Activated T-helper 2 cell treated with anti-CD3 and anti-CD28 coated beads, Interferon-gamma antibody, Interleukin-2, Interleukin-4, amounts not matched to agents 10 μg/mL and 5 μg/mL and 100 μg/mL, durations not matched to agents 14 hours and 24 hours and 36 hours (primary cell): Measurements from ENCODE around the gene PLCB1. TPM values are rescaled to one million over a fixed set of nuclear protein-coding genes. Genes with fewer than 3 reads are reported as not detected.
"Not testable (repeated sequence)": the region's sequence is repeated elsewhere in the genome, so short reads cannot be mapped to it uniquely, and the experiment has no call there.

Experiments
- DNase-seq: peaks from one replicate; pipeline ENCODE4 v3.0.0; 2021; ENCODE audit warnings: low spot score
- H3K27ac Mint-ChIP-seq: one replicate; pipeline ENCODE4 v1.8.0; 2021; ENCODE audit warnings: mixed read lengths
- H3K27me3 Mint-ChIP-seq: one replicate; pipeline ENCODE4 v1.8.0; 2021; ENCODE audit warnings: low read depth, mixed read lengths
- H3K36me3 Mint-ChIP-seq: one replicate; pipeline ENCODE4 v1.8.0; 2021; ENCODE audit warnings: low read depth, mixed read lengths
- H3K4me1 Mint-ChIP-seq: one replicate; pipeline ENCODE4 v1.8.0; 2021; ENCODE audit warnings: low read depth, mixed read lengths
- H3K4me3 Mint-ChIP-seq: one replicate; pipeline ENCODE4 v1.8.0; 2021; ENCODE audit warnings: low read depth, mild to moderate bottlenecking, moderate library complexity, mixed read lengths
- H3K9me3 Mint-ChIP-seq: one replicate; pipeline ENCODE4 v1.8.0; 2021; ENCODE audit warnings: mixed read lengths
- intact Hi-C: fragments of 100-400 bp; cut with micrococcal nuclease; formaldehyde crosslinking; loops from one replicate; pipeline ENCODE4 v1.15.1; 2023
- total RNA-seq: library from RNA; stranded (reverse); gene quantifications from 2 replicates; pipeline ENCODE4 v1.2.3, GENCODE V29; 2022

PLCB1 gene
- total RNA-seq, 1 donor from 2014 or later = 2.6 TPM

- no peaks in the 10 kb centered on the region for H3K27me3 Mint-ChIP-seq
- no peaks in the 10 kb centered on the region for H3K36me3 Mint-ChIP-seq
- no peaks in the 10 kb centered on the region for H3K4me1 Mint-ChIP-seq
- H3K4me3 Mint-ChIP-seq = no peak overlapping the region
- DNase-seq = no peak
- H3K27ac Mint-ChIP-seq = no peak overlapping the region
- intact Hi-C loops = no loop called here
- no peaks in the 10 kb centered on the region for H3K9me3 Mint-ChIP-seq
Observed at GRCh38 chr20:8635048-8635572, 503.0 kb downstream of the PLCB1 start.

DNA sequence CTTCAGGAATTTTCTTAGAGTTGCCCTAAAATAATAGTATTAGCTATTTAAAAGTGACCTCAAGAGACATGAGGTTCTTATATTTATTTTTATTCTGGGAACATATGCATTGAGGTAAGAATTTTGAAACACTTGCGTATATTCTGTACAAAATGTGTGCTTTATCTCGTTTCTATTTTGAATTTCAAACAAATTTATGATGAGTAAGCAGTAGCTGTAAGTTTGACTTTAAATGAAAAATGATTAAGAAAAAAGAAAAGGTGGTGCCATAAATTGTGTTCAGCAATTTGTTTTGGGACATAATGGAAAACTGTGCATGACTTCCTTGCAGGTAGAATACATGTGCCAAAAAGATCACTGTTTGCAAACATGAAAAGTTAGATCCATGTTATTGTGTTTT is 503.8 kb downstream of the PLCB1 start:
- no peak overlapping the region for H3K27ac Mint-ChIP-seq
- no peak overlapping the region for H3K4me3 Mint-ChIP-seq
- no peaks in the 10 kb centered on the region for H3K36me3 Mint-ChIP-seq
- H3K9me3 Mint-ChIP-seq = no peaks in the 10 kb centered on the region
- no peaks in the 10 kb centered on the region for H3K27me3 Mint-ChIP-seq
- H3K4me1 Mint-ChIP-seq = no peaks in the 10 kb centered on the region
- intact Hi-C loops = no loop called here
- no peak for DNase-seq

DNA sequence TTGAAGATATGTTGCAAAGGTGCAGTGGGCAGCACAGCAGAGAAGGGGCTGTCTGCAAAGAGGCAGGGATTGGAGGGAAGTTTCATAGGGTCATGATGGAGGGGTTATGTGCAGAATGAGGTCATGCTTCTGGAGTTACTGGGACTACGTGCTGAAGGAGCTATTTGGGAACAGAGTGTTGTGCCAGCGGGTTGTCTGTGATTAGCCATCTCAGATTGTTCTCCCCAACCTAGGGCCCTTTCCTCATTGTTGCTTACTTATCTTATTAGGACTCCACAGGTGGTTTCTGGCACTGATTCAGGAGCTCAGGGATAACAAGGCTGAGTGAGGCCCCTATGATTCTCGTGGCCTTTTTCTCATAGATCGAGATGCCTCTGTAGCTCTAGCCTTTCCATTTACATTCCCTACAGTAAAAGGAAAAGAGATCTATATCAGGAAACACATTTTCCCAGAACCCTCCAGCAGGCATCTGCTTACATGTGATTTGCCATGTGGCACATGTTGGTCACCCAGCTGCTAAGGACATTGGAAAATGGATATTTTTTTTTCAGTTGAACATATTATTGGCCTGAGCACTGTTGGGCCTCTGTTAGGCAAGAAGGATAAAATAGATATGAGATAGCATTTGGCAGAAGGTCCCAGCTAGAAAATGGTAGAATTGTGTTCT is 507.2 kb downstream of the PLCB1 start:
- Mint-ChIP-seq H3K9me3 (no peaks in the 10 kb centered on the region), H3K36me3 (no peaks in the 10 kb centered on the region), H3K27ac (no peak overlapping the region), H3K4me1 (no peaks in the 10 kb centered on the region), H3K27me3 (no peaks in the 10 kb centered on the region), H3K4me3 (no peak overlapping the region)
- intact Hi-C loops = no loop called here
- DNase-seq = no peak

DNA sequence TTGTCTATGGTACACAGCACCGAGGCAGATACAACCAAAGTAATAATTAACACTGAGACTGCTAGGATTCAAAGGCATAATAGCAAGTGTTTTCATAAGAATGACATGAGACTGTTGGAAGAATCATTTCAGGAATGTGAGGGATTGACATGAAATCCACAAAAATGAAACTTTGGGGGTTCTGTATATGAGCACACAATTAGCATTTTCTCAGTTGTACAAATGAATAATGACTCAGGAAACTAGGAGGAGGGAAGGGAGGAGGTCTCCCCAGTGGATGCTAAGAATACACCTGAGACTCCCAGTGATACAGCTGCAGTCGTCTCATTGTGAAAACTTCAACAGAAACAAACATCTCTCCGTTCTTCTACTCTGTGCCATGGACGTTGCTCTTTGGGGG is 508.4 kb downstream of the PLCB1 start:
- no peaks in the 10 kb centered on the region for H3K9me3 Mint-ChIP-seq
- no peak overlapping the region for H3K27ac Mint-ChIP-seq
- intact Hi-C loops = no loop called here
- H3K27me3 Mint-ChIP-seq = no peaks in the 10 kb centered on the region
- no peaks in the 10 kb centered on the region for H3K36me3 Mint-ChIP-seq
- H3K4me1 Mint-ChIP-seq = no peaks in the 10 kb centered on the region
- no peak for DNase-seq
- no peak overlapping the region for H3K4me3 Mint-ChIP-seq

DNA sequence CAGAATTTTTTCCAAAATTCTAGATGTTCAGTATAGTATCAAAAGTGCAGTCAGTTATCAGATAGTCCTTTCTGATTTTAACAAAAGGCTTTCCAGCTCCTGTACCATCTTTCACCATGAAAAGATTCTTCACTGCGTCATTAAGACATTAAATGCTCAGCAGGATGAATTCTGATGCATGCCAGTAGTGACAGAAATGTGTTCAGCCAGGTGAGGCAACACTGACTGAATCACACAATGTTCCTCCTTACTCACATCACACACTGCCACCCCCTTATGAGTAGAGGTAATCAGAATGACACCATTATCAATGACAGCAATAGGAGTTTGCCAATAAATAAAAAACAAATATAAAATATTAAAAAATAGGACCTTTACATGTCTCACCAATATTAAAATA is 510.2 kb downstream of the PLCB1 start:
- Mint-ChIP-seq H3K4me1 (no peaks in the 10 kb centered on the region), H3K27ac (no peak overlapping the region), H3K27me3 (no peaks in the 10 kb centered on the region), H3K36me3 (no peaks in the 10 kb centered on the region), H3K4me3 (no peak overlapping the region), H3K9me3 (no peaks in the 10 kb centered on the region)
- intact Hi-C loops = no loop called here
- no peak for DNase-seq

DNA sequence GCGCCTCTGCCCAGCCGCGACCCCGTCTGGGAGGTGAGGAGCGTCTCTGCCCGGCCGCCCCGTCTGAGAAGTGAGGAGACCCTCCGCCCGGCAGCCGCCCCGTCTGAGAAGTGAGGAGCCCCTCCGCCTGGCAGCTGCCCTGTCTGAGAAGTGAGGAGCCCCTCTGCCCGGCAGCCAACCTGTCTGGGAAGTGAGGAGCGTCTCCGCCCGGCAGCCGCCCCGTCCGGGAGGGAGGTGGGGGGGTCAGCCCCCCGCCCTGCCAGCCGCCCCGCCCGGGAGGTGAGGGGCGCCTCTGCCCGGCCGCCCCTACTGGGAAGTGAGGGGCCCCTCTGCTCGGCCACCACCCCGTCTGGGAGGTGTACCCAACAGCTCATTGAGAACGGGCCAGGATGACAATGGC is 512.4 kb downstream of the PLCB1 start:
- intact Hi-C loops, DNase-seq, H3K9me3 Mint-ChIP-seq, H3K27me3 Mint-ChIP-seq, H3K4me1 Mint-ChIP-seq, H3K4me3 Mint-ChIP-seq, H3K36me3 Mint-ChIP-seq, H3K27ac Mint-ChIP-seq: not testable (repeated sequence)

GRCh38 chr20:8645326-8645725 is 513.3 kb downstream of the PLCB1 start:
- no peak overlapping the region for H3K4me3 Mint-ChIP-seq
- H3K27me3 Mint-ChIP-seq = no peaks in the 10 kb centered on the region
- DNase-seq = no peak
- no peaks in the 10 kb centered on the region for H3K36me3 Mint-ChIP-seq
- H3K27ac Mint-ChIP-seq = no peak overlapping the region
- H3K4me1 Mint-ChIP-seq = no peaks in the 10 kb centered on the region
- no peaks in the 10 kb centered on the region for H3K9me3 Mint-ChIP-seq
- intact Hi-C loops = loop anchor here (5.0 kb wide), 1 partner anchor 1683 kb away; no protein-coding TSS in a partner anchor

DNA sequence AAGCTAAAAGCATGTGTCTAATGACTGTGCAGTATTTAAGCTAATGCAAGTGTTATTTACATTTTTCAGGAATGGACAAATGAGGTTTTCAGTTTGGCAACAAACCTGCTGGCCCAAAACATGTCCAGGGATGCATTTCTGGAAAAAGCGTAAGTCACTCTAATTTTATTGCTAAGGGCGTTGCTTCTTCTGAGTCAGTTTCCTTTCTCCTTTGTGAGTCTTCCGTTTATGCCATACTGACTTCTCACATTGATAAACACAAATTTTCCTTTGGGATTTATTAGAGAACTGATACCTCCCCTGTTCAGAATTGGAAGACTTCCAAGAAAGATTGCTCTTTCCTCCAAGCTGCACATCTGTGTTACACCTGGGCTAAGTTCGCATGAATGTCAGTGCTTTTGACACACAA is 514.0 kb downstream of the PLCB1 start:
- no peak overlapping the region for H3K4me3 Mint-ChIP-seq
- H3K36me3 Mint-ChIP-seq = no peaks in the 10 kb centered on the region
- H3K27ac Mint-ChIP-seq = no peak overlapping the region
- H3K4me1 Mint-ChIP-seq = no peaks in the 10 kb centered on the region
- DNase-seq = no peak
- H3K9me3 Mint-ChIP-seq = no peaks in the 10 kb centered on the region
- H3K27me3 Mint-ChIP-seq = no peaks in the 10 kb centered on the region
- intact Hi-C loops = loop anchor here (5.0 kb wide), 1 partner anchor 1684 kb away; no protein-coding TSS in a partner anchor

DNA sequence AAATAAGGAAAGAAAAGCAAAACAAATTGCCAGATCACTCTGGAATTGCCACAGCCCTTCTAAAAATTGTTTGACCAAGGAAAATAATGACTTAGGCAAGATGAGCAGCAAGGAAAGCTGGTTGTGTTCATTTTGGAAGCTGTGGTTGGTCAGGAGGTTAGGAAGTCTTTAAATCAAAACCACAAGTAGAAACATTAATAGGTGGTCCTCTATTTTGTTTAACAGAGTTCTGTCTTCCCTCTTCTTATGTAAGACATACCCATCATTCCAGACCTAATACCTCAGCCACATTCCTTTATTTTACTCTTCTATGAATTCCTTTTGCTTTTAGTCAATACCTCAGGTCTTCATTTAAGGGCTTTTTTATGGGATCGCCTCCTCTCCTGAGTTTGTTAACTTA is 514.6 kb downstream of the PLCB1 start:
- intact Hi-C loops = loop anchor here (5.0 kb wide), 1 partner anchor 1684 kb away; no protein-coding TSS in a partner anchor
- H3K4me1 Mint-ChIP-seq = no peaks in the 10 kb centered on the region

DNA sequence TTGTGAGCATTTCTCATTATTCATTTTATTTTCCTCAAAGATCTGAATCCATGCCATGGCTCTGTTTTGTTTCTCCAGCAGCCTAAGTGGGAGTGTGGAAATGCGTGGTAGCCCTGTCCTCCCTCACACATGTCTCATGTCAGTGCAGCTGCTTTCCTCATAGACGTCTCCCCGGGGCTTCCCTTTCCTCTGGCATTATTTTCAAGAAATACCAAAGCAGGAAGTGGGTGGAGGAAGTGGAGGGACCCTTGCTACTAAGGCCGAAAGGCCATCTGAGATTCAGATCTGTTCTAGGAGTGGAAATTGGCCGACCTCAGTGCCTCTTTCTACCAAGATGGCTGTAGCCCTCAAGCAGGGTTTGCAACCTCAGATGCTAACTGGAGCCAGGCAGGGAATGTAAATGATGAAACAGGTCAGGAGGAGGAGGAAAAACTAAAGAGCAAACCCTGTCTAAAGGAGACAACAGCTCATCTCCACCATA is 515.9 kb downstream of the PLCB1 start:
- no peaks in the 10 kb centered on the region for H3K4me1 Mint-ChIP-seq

More for the DNA sequence above, 514.6 kb downstream of the PLCB1 start:
- Mint-ChIP-seq H3K4me3 (no peak overlapping the region), H3K27ac (no peak overlapping the region), H3K36me3 (no peaks in the 10 kb centered on the region), H3K27me3 (no peaks in the 10 kb centered on the region), H3K9me3 (no peaks in the 10 kb centered on the region)
- DNase-seq = no peak

DNA sequence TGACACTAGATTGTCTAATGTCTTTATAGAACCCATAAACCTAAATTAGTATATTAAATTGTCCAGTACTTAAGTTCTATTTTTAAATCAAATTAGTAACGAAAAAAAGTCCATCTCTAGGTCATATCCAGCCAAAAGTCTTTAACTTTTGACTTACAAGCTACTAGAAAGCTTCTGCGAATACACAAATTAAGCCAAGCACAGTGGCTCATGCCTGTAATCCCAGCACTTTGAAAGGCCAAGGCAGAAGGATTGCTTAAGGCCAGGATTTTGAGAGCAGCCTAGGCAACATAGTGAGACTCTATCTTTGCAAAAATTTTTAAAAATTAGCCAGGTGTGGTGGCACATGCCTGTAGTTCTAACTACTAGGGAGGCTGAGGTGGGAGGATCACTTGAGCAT is 516.4 kb downstream of the PLCB1 start:
- intact Hi-C loops = loop anchor here (5.0 kb wide), 1 partner anchor 1686 kb away; no protein-coding TSS in a partner anchor
- Mint-ChIP-seq H3K36me3 (no peaks in the 10 kb centered on the region), H3K4me1 (no peaks in the 10 kb centered on the region), H3K27me3 (no peaks in the 10 kb centered on the region), H3K4me3 (no peak overlapping the region), H3K9me3 (no peaks in the 10 kb centered on the region), H3K27ac (no peak overlapping the region)
- no peak for DNase-seq

More for the DNA sequence above, 515.9 kb downstream of the PLCB1 start:
- intact Hi-C loops = loop anchor here (5.0 kb wide), 1 partner anchor 1686 kb away; no protein-coding TSS in a partner anchor
- H3K36me3 Mint-ChIP-seq = no peaks in the 10 kb centered on the region
- H3K27me3 Mint-ChIP-seq = no peaks in the 10 kb centered on the region
- no peak overlapping the region for H3K27ac Mint-ChIP-seq
- DNase-seq = no peak
- no peaks in the 10 kb centered on the region for H3K9me3 Mint-ChIP-seq
- H3K4me3 Mint-ChIP-seq = no peak overlapping the region

GRCh38 chr20:8652396-8652795 is 520.3 kb downstream of the PLCB1 start:
- Mint-ChIP-seq H3K4me1 (no peaks in the 10 kb centered on the region), H3K27ac (no peak overlapping the region), H3K27me3 (no peaks in the 10 kb centered on the region), H3K4me3 (no peak overlapping the region), H3K36me3 (no peaks in the 10 kb centered on the region), H3K9me3 (no peaks in the 10 kb centered on the region)
- DNase-seq = no peak
- intact Hi-C loops = no loop called here

DNA sequence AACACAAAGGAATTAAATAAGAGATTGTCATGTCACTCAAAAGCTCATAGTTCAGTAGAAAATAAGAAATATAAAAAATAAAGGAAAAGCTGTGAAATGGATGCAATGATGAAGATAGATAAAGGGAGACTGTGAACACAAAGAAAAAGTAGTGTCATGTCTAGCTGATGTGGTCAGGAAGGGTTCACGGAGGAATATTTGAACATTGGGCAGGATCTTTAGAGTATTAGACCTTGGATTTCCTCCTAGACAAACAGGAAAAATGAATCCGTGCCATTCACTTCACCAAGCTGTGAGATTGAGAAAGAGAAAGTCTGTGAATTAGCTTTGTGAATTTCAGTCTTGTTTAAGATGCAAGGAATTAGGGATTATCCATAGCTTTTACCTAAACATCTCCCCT is 522.4 kb downstream of the PLCB1 start:
- intact Hi-C loops = no loop called here
- DNase-seq = no peak
- Mint-ChIP-seq H3K4me3 (no peak overlapping the region), H3K27ac (no peak overlapping the region), H3K27me3 (no peaks in the 10 kb centered on the region), H3K36me3 (no peaks in the 10 kb centered on the region), H3K4me1 (no peaks in the 10 kb centered on the region), H3K9me3 (no peaks in the 10 kb centered on the region)
